ENCODE results near the gene HTR3D. TPM values are rescaled to one million over a fixed set of nuclear protein-coding genes. Genes with fewer than 3 reads are reported as not detected.

Gene HTR3D
- total and polyA plus RNA-seq, 10 of the 15 experiments (the other 5 are each of a cell fraction or from before 2014, with no cell fraction given), result not detected

DNA sequence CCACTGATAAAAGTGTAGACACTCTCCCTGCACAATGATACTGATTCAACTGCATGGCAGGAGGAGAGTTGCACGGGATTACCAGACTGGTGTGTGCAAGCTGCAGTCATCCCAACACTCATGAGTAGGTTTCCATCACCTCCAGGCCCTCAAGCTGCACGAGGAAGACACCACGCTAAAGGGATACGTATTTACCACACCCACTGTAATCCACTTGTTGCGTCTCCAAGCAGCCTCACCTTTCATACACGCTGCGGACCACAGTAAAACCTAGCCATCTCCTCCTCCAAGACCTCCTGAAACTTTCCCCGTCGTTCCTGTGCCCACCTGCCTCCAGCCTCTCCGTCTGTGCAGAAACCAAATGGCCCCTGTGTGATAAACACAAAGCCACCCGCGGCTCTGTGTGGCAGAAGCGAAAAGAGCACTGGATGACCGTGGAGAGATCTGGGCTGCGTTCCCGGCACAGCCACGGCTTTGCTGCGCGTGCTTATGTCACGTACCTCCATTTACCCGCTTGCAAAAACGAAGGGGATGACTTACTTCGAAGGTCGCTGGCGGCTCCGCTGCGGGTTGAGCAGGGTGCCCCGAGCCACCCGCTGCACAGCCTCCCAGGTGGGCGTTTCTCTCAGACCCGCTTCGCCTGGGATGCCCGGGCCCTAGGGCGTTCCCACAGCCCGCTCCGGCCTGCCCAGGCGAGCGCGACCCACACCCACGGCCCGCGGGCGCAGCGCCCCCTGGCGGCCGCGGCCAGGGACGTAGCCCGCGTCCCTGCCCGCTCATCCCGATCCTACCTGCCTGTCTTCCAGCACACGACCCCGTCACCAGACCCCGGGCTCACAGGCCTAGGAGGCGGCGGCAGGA lies 14.5 kb upstream of the HTR3D start (continued):
- TF ChIP-seq EGR1 (IDR thresholded peaks at IDR 0.05; ENCODE audit: borderline replicate concordance in 1 of 2, low read depth in 2 of 2, low read length in 2 of 2) (peak in 1 of 2 experiments; percentile 46; a peak in 1 of 3 replicates), SP1 (IDR thresholded peaks at IDR 0.05; ENCODE audit: low read depth, low read length) (peak; percentile 28), DPF2 (IDR thresholded peaks at IDR 0.05) (peak; percentile 72), RB1 (IDR thresholded peaks at IDR 0.05; ENCODE audit: borderline replicate concordance) (peak; percentile 88; the same call in 1 of the 2 replicates), PBX3 (IDR thresholded peaks at IDR 0.05; ENCODE audit: insufficient replicate concordance, low read depth, low read length) (no peak), BCLAF1 (IDR thresholded peaks at IDR 0.05) (0 out of 2 replicates have a peak, but pooled peaks have one; percentile 18), SMC3 (IDR thresholded peaks at IDR 0.05; ENCODE audit: borderline replicate concordance, low read length) (peak; percentile 61), ZNF24 (IDR thresholded peaks at IDR 0.05) (peak; percentile 66; the same call in 1 of the 2 replicates), SMARCA5 (IDR thresholded peaks at IDR 0.05) (peak; percentile 100), BHLHE40 (IDR thresholded peaks at IDR 0.05; ENCODE audit: borderline replicate concordance in 1 of 2, low read depth in 2 of 2, low read length in 1 of 2) (peak in 1 of 2 experiments; percentile 57; a peak in 1 of 4 replicates), IKZF1 (conservative IDR thresholded peaks at IDR 0.05) (no peak)
- TF ChIP-seq, protein P1, sequence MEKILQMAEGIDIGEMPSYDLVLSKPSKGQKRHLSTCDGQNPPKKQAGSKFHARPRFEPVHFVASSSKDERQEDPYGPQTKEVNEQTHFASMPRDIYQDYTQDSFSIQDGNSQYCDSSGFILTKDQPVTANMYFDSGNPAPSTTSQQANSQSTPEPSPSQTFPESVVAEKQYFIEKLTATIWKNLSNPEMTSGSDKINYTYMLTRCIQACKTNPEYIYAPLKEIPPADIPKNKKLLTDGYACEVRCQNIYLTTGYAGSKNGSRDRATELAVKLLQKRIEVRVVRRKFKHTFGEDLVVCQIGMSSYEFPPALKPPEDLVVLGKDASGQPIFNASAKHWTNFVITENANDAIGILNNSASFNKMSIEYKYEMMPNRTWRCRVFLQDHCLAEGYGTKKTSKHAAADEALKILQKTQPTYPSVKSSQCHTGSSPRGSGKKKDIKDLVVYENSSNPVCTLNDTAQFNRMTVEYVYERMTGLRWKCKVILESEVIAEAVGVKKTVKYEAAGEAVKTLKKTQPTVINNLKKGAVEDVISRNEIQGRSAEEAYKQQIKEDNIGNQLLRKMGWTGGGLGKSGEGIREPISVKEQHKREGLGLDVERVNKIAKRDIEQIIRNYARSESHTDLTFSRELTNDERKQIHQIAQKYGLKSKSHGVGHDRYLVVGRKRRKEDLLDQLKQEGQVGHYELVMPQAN (conservative IDR thresholded peaks at IDR 0.05), result 0 out of 2 replicates have a peak, but pooled peaks have one; percentile 62
- TF ChIP-seq, protein P2, sequence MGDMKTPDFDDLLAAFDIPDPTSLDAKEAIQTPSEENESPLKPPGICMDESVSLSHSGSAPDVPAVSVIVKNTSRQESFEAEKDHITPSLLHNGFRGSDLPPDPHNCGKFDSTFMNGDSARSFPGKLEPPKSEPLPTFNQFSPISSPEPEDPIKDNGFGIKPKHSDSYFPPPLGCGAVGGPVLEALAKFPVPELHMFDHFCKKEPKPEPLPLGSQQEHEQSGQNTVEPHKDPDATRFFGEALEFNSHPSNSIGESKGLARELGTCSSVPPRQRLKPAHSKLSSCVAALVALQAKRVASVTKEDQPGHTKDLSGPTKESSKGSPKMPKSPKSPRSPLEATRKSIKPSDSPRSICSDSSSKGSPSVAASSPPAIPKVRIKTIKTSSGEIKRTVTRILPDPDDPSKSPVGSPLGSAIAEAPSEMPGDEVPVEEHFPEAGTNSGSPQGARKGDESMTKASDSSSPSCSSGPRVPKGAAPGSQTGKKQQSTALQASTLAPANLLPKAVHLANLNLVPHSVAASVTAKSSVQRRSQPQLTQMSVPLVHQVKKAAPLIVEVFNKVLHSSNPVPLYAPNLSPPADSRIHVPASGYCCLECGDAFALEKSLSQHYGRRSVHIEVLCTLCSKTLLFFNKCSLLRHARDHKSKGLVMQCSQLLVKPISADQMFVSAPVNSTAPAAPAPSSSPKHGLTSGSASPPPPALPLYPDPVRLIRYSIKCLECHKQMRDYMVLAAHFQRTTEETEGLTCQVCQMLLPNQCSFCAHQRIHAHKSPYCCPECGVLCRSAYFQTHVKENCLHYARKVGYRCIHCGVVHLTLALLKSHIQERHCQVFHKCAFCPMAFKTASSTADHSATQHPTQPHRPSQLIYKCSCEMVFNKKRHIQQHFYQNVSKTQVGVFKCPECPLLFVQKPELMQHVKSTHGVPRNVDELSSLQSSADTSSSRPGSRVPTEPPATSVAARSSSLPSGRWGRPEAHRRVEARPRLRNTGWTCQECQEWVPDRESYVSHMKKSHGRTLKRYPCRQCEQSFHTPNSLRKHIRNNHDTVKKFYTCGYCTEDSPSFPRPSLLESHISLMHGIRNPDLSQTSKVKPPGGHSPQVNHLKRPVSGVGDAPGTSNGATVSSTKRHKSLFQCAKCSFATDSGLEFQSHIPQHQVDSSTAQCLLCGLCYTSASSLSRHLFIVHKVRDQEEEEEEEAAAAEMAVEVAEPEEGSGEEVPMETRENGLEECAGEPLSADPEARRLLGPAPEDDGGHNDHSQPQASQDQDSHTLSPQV (IDR thresholded peaks at IDR 0.05), result peak; percentile 83
- TF ChIP-seq, protein P3, sequence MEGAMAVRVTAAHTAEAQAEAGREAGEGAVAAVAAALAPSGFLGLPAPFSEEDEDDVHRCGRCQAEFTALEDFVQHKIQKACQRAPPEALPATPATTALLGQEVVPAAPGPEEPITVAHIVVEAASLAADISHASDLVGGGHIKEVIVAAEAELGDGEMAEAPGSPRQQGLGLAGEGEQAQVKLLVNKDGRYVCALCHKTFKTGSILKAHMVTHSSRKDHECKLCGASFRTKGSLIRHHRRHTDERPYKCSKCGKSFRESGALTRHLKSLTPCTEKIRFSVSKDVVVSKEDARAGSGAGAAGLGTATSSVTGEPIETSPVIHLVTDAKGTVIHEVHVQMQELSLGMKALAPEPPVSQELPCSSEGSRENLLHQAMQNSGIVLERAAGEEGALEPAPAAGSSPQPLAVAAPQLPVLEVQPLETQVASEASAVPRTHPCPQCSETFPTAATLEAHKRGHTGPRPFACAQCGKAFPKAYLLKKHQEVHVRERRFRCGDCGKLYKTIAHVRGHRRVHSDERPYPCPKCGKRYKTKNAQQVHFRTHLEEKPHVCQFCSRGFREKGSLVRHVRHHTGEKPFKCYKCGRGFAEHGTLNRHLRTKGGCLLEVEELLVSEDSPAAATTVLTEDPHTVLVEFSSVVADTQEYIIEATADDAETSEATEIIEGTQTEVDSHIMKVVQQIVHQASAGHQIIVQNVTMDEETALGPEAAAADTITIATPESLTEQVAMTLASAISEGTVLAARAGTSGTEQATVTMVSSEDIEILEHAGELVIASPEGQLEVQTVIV (IDR thresholded peaks at IDR 0.05; ENCODE audit: borderline replicate concordance, partially characterized antibody), result no peak
